Rectal smooth muscle tissue (tissue), 1 donor: ENCODE data around the gene ARMC2.
A peak's percentile ranks its signal among the peaks of the same experiment; 100 is the strongest.

Experiments
- H3K27ac ChIP-seq: one replicate; pipeline ENCODE4 v1.7.0; 2013; ENCODE audit warnings: low read depth, low read length, inconsistent platforms
- H3K27me3 ChIP-seq: one replicate; pipeline ENCODE4 v1.7.0; 2013; ENCODE audit warnings: low read length; ENCODE audit not compliant: control insufficient read depth, insufficient read depth
- H3K36me3 ChIP-seq: one replicate; pipeline ENCODE4 v1.7.0; 2013; ENCODE audit warnings: low read length; ENCODE audit not compliant: control insufficient read depth, insufficient read depth
- H3K4me1 ChIP-seq: one replicate; pipeline ENCODE4 v1.7.0; 2013; ENCODE audit warnings: low read length; ENCODE audit not compliant: control insufficient read depth, insufficient read depth
- H3K4me3 ChIP-seq: one replicate; pipeline ENCODE4 v1.7.0; 2013; ENCODE audit warnings: low read length
- H3K9ac ChIP-seq: one replicate; pipeline ENCODE4 v1.7.0; 2013; ENCODE audit warnings: low read length

The ARMC2 gene

DNA sequence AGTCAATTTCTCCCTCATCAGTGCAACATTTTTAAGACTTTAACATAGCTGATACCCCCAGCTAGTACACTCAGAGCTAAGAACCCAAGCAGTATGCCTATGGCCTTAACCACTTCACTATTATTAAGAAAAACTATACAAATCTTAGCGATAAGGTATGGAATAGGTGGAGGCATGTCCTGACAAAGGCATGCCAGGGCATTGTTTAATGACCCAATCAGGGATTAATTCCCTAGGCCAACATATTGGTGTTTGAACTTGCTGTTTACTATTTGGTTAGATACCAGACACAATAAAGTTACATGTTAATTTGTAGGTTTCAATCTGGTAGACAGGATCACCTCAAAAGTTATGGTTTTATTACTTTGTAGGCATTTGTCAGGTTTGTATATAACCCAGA, 93.1 kb downstream of the ARMC2 start:
- Histone ChIP-seq H3K36me3 (no peaks in the 10 kb centered on the region), H3K27me3 (no peaks in the 10 kb centered on the region), H3K9ac (no peak overlapping the region), H3K4me3 (no peak overlapping the region), H3K4me1 (peaks cover 23% of the 10 kb centered on the region), H3K27ac (no peak overlapping the region)

DNA sequence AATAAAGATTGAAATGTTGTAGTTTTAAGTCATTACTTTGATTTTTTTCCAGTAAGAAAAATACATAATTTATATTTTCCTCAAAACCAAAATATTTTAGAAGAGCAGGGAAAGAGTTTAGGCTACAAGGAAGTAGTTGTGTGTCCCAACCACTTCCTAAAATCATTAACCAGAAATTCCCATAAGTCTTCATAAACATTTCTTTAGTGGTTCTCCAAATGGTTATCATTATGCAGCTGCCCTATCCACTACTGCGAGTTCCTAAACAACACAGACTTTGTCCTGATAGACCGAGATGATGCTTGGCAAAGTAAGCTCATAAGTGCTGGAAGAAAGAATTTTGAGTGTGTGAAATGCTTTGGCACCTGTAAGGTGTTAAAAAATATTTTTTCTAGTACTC, 93.6 kb downstream of the ARMC2 start:
- H3K4me1 ChIP-seq, result peaks cover 26% of the 10 kb centered on the region

DNA sequence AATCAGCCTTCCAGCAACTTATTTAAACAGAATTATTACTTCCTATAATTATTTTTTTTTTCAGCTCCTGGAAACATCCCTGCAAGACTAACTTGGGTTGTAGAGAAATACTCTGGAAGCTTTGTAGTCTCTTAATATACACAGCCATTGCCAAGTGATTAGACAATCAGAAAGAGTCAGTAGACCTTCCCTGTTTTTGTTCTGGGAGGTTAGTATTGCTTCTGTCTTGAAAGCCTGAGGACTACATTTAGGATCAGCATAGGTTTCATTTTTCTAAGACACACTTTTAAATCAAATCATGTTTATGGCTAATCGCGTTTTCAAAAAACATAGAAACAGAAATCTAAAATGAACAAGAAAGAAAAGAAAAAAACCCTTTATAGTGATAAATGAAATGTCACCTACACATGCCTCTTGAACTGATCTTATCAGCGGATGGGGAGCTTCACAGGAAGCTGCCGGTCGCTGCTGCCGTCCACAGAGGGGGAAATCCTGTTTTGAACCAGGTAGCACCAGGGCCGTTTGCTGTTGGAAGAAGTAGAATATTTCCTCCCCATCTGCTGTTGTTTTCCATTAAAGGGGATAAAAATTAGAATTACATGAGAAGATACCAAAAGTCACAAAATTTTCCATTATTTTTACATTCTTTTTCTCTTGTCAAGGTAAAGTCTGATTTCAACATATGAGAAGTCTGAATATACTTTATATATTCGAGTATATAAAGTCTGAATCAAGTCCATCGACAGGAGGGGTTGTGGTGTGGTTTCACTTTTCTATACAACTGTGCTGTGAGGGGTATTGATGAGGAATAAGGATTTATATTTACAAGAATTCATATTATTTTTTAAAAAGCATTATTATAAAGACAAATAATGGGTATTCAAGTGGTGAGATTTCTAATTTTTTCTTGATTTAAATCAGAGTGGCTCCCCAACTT, 94.6 kb downstream of the ARMC2 start:
- Histone ChIP-seq H3K4me1 (peaks cover 36% of the 10 kb centered on the region), H3K9ac (no peak overlapping the region), H3K27me3 (no peaks in the 10 kb centered on the region), H3K4me3 (no peak overlapping the region), H3K36me3 (no peaks in the 10 kb centered on the region), H3K27ac (no peak overlapping the region)

More for the DNA sequence above, 93.6 kb downstream of the ARMC2 start:
- Histone ChIP-seq H3K27me3 (no peaks in the 10 kb centered on the region), H3K27ac (no peak overlapping the region), H3K9ac (no peak overlapping the region), H3K36me3 (no peaks in the 10 kb centered on the region), H3K4me3 (no peak overlapping the region)

DNA sequence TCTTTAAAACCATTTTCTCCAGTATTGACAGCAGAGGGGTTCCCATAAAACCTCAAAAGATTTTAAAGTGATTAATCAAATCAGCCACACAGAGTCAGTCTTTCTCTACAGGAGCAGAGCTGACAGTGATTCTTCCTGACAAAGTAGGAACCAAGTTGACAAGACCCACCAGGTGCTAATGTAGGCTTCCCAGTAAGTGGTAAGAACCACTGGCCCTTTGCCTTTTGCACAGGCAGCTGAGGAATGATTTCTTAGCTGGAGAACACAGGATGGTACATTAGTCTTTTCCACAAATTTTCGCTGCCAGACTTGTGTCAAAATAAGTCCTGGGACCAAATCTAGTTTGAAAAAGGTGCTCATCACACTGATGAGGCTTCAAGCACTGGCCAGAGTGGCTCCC, 95.8 kb downstream of the ARMC2 start:
- Histone ChIP-seq H3K36me3 (no peaks in the 10 kb centered on the region), H3K27ac (peak overlapping the region; percentile 93), H3K4me1 (peaks cover 48% of the 10 kb centered on the region), H3K9ac (no peak overlapping the region), H3K27me3 (no peaks in the 10 kb centered on the region), H3K4me3 (no peak overlapping the region)

DNA sequence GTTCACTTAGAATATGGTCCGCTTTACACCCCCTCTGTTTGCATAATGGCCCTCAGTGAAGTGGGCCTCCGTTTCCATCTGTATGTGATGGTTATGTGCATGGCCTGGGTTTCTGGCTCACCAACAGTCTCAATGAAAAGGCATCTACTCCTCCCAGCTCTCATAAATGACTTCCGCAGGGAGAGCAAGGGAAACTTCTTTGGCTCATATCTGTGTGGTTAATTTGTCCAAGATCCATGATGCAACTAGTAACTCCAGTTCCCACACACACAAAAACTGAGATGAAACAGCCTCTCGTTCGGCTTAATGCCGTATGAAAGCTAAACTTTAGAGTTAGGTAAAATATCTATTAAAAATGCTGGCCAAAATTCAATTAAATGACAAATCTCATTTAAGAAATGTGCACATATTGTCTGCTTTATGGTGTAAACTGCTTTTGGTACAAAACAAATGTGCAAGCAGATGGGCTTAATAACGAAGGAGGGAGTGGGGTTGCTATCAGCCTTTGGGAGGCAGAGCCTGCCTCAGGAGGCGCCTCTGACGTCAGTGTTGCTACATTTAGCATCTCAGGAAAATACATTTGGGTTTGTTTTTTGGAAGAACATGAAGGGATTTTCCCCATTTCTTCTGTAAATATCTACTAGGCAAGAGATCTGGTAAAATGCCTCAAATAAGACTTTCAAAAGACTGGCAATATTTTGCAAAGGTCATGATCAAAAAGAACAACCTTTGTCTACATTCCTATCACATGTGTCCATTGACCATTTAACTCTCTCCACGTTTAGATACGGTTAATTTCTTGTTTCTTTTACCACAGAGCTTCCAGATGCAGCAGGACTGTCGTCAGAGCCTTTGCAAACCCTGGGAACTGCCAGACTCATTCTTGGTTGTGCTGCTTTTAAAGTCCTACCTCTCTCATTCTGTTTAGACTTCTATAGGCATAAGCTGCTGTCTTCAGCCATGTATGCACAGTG, 96.8 kb downstream of the ARMC2 start:
- Histone ChIP-seq H3K9ac (no peak overlapping the region), H3K27ac (peak overlapping the region; percentile 93), H3K36me3 (no peaks in the 10 kb centered on the region), H3K4me1 (peaks cover 48% of the 10 kb centered on the region), H3K27me3 (no peaks in the 10 kb centered on the region), H3K4me3 (no peak overlapping the region)

DNA sequence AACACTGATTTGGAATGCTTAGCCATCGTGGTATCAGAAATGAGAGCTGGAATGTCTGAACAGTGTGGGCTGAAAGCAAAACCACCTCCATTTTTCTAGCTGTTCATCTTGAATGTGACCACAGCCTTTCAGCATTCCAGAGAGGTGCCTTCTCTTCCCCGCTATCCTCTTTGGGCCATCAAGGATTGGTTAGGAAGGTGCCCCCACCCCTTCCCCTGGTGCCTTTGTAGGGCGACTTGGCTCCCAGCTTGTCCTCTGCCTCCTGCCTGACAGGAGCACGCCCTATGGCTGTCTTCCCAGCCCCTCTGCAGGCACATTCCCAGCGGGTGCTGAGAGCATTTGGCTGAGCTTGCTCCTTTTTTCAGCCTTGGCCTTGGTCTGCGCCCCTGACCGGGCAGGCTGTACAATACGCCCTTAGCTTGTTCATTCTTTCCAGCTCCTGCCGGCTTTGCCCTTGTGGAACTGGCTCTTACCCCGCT, 97.5 kb downstream of the ARMC2 start:
- H3K4me1 ChIP-seq, result peaks cover 48% of the 10 kb centered on the region
- H3K9ac ChIP-seq, result no peak overlapping the region
- peak overlapping the region; percentile 28 for H3K4me3 ChIP-seq
- no peaks in the 10 kb centered on the region for H3K27me3 ChIP-seq
- H3K27ac ChIP-seq, result peak overlapping the region; percentile 93
- no peaks in the 10 kb centered on the region for H3K36me3 ChIP-seq

DNA sequence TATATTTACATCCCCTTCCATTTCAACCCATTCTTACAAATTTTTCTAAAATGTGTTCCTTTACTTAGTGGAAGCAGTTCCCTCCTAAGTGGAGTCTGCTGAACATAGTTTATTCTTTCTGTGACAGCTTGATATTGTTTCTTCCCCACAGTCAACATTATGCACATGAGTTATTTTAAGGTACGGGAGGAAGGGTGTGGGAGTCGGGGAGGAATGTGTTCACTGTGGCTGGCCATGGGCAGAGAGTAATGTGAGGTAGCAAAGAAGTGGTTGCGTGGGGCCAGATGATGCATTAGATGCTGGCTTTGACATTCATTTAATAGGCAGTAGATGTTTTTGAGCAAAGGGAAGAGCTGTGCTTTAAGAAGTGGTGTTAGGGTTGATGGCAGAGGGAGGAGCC, 98.5 kb downstream of the ARMC2 start:
- Histone ChIP-seq H3K9ac (no peak overlapping the region), H3K4me3 (peak overlapping the region; percentile 10), H3K27ac (peak overlapping the region; percentile 93), H3K27me3 (no peaks in the 10 kb centered on the region), H3K36me3 (no peaks in the 10 kb centered on the region), H3K4me1 (peaks cover 48% of the 10 kb centered on the region)

DNA sequence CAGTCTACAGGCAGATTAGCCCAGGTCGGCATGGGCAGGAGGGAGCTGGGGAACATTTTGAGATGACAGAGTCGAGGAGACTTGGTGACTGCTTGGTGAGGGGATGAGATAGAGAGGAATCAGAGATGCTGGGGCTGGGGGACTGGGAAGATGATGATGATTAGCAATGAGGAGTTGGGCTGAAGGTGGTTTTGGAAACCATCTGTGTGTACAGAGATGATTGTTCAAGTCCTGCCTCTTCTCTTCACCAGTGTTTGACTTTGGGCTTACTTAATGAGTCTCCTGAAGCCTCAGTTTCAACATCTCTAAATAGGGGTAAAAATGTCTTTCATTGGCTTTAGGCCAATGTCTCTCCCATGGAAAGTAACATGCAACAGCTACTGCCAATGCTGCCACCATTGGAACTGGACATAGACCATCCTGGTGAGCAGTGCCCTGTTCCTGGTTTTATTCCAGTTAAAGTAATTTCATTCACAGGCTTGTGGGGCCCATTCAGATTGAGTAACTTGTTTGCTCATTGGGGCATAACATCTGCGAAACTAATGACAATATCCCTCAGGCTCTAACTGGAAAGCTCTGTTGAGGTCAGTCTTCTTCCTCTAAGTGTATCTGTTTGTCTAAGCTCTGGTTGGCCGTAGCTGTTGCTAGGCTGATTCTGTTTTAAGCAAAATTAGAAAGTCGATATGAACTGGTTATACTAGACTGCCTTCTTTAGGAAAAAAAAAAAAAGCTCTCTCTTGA, 99.1 kb downstream of the ARMC2 start:
- Histone ChIP-seq H3K4me1 (peaks cover 48% of the 10 kb centered on the region), H3K9ac (no peak overlapping the region)

DNA sequence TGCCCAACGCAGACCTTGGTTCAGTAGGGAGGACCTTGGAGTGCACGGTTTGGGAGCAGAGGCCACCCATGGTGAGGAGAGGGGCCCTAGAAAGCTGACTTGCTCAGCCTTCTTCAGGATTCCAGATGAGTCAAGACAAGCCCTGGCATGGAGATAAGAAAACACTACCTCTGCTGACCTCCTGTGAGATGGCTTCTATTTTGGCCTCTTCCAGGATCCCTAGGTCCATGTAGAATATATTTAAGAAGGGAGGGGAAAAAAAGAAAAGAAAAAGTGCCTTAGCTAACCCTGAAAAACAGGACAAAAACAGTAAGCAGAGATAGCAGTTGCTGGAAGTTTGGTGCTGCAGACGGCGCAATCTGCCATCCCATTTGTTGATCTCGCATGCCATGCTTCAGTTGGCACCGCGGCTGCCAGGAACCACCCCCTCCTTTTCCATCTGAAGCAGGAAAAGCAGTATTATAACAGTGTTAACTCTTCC, 100.0 kb downstream of the ARMC2 start:
- Histone ChIP-seq H3K9ac (no peak overlapping the region), H3K36me3 (no peaks in the 10 kb centered on the region), H3K27ac (peak overlapping the region; percentile 60), H3K4me3 (no peak overlapping the region), H3K27me3 (no peaks in the 10 kb centered on the region), H3K4me1 (peaks cover 51% of the 10 kb centered on the region)

More for the DNA sequence above, 99.1 kb downstream of the ARMC2 start:
- H3K27me3 ChIP-seq, result no peaks in the 10 kb centered on the region
- H3K27ac ChIP-seq, result peak overlapping the region; percentile 93
- peak overlapping the region; percentile 10 for H3K4me3 ChIP-seq
- no peaks in the 10 kb centered on the region for H3K36me3 ChIP-seq

DNA sequence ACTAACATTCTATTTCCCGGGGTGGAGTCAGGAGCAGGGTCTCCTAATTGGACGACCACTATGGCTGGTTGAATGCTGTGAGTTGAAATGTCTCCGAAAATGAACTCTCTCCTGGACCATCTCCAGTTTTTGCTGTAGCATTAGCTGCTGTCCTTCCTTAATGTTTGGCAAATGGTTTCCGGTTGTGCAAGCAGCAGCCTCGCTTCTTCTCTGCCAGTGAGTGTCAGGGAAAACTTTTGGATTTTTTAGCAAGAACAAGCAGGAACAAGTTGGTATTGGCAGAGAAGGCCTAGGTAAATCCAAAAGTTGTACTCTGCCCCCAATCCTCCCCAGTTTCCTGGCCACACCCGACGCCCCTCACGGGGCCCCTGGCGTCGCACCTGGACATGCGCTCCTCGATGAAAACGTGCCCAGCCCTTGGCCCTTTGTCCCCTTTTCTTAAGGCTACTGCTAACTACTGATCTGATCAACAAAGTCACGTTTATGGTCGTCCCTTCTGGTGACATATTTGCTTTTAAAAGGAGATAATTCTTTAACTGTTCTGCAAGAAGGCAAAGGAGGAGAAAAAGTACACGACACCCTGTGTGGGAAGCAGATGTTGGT, 103.2 kb downstream of the ARMC2 start:
- Histone ChIP-seq H3K27me3 (no peaks in the 10 kb centered on the region), H3K4me1 (peaks cover 27% of the 10 kb centered on the region), H3K27ac (no peak overlapping the region)

DNA sequence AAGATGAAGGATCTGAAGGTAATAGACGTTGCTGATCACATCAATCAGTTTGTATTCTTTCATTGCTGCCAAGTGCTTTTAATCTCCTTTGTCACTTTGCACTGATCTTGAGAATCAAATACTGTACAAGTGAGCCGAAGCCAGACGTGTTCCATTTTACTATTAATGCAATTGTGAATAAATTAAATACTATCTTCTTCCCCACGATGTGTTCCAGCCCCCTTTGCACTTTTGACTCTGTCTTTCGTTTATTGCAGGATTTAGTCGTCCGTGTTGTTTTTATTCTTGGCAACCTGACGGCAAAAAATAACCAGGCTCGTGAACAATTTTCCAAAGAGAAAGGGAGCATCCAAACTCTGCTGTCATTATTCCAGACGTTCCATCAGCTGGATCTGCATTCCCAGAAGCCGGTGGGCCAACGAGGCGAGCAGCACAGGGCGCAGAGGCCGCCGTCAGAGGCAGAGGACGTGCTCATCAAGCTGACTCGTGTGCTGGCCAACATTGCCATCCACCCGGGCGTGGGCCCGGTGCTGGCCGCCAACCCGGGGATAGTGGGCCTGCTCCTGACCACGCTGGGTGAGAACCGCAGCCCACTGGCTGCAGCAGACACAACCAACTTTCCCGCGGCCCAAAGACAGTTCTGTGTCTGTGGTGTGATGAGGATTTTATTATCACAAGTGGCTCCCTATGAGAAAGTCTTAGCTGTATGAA, 104.7 kb downstream of the ARMC2 start:
- no peaks in the 10 kb centered on the region for H3K36me3 ChIP-seq
- H3K4me1 ChIP-seq, result peaks cover 14% of the 10 kb centered on the region
- peak overlapping the region; percentile 61 for H3K27ac ChIP-seq
- H3K9ac ChIP-seq, result no peak overlapping the region
- H3K27me3 ChIP-seq, result no peaks in the 10 kb centered on the region
- H3K4me3 ChIP-seq, result peak overlapping the region; percentile 5

More for the DNA sequence above, 103.2 kb downstream of the ARMC2 start:
- H3K36me3 ChIP-seq, result no peaks in the 10 kb centered on the region
- no peak overlapping the region for H3K4me3 ChIP-seq
- H3K9ac ChIP-seq, result no peak overlapping the region
